Measurements from ENCODE around the gene MTX3. TPM values are rescaled to one million over a fixed set of nuclear protein-coding genes. Genes with fewer than 3 reads are reported as not detected.

Gene MTX3
- total RNA-seq, 4 donors from 2014 or later, result 19.6 to 34.0 (median 22.9) TPM

DNA sequence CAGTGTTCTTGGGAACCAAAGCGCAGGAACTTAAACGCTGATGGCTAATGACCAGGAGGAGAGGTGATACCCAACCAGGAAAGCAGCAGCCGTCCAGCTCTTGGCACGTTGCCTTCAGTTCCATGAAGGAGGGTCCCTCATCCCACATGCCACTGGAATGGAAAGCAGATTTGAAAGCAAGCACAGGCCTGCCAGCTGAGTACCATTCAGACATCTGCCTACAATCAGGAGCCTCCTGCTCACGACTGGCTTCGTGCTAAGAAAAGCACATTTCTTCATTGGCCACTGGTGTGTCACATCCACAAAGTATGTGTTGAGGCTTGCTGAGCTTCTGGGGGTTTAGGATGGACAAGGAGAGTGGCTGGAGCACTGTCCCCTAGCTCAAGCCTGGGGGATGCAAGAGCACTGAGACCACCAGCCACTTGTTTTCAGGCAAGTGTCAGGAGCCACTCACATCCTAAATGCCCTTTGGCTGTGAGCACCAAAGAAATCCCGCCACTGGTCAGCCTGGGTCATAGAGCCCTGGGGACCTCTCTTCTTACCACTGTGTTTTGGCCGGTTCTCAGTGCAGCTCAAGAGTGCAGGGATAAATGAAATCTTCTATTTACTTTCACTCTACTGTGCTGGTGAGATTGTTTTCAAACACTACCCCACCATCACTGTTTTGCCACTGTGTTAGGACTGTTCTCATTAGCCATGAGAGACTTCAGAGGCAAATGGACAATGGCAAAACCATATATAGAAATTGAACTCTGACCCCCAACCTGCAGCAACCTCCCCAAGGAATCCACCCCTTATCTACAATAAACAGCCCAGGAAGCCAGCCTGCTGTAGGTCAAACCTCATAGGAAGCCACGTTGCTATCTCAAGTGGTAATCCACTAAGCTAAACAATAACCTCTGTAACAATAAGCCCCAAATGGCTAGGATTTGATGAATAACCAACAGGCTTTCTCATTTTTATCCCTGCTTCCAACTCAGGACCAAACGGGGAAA, 58.3 kb downstream of the MTX3 start:
- TF ChIP-seq POLR2A (IDR thresholded peaks at IDR 0.05), result no peak
- TF ChIP-seq, protein P1, sequence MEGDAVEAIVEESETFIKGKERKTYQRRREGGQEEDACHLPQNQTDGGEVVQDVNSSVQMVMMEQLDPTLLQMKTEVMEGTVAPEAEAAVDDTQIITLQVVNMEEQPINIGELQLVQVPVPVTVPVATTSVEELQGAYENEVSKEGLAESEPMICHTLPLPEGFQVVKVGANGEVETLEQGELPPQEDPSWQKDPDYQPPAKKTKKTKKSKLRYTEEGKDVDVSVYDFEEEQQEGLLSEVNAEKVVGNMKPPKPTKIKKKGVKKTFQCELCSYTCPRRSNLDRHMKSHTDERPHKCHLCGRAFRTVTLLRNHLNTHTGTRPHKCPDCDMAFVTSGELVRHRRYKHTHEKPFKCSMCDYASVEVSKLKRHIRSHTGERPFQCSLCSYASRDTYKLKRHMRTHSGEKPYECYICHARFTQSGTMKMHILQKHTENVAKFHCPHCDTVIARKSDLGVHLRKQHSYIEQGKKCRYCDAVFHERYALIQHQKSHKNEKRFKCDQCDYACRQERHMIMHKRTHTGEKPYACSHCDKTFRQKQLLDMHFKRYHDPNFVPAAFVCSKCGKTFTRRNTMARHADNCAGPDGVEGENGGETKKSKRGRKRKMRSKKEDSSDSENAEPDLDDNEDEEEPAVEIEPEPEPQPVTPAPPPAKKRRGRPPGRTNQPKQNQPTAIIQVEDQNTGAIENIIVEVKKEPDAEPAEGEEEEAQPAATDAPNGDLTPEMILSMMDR (IDR thresholded peaks at IDR 0.05), result no peak
- Histone ChIP-seq H3K36me3 (no peaks in the 10 kb centered on the region), H3K27me3 (no peaks in the 10 kb centered on the region), H3K9me3 (no peaks in the 10 kb centered on the region), H3K4me1 (peaks cover 12 to 21% of the 10 kb centered on the region in 2 donors), H3K27ac (no peak overlapping the region), H3K4me3 (replicated peaks in 1 of 3) (no peak overlapping the region)
- intact Hi-C loops (cut with DNase I), result no loop called here
- WGBS, 2 donors, result 82 to 85% methylated on average over 8 to 10 of the region's 10 CpGs
- no peak for DNase-seq

DNA sequence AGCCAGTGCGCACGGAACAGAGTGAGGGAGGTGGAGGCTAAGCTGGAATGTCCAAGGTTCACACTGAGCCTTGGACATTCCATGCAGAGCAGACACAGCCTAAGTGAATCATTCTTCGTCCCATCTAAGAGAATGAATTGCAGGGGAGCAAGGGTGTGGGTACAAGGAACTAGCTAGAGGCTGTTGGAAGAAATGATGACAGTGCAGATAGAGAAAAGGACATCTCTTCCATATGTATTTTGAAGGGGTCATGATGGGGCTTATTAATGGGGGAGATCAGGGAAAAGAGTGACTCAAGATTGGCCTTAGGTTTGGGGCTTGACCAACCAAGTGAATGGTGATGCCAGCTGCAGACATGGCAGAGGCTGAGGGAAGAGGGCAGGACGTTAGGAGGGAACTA, 59.2 kb downstream of the MTX3 start:
- H3K9me3 ChIP-seq, result no peaks in the 10 kb centered on the region
- 91 to 96% methylated on average over 4 of the region's 4 CpGs for WGBS, 2 donors
- intact Hi-C loops (cut with DNase I), result no loop called here

DNA sequence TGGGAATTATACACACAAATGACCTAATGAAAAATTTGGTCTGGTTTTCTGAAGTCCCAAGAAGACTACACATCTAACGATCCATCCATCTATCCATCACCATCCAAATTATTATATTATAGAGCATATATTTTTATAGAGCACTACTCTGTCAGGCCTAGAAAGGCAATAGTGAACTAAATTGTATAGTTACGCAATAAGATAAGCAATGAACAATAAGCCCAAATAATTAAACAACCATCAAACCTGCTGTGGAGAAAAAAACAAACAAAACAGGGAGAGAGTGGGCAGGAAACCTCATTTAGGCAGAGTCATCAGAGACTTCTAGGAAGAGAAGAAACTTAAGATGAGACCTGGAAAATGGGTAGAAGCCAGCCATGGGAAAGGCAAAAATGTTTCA, 59.7 kb downstream of the MTX3 start:
- Histone ChIP-seq H3K4me1 (peaks cover 9 to 15% of the 10 kb centered on the region in 2 donors), H3K27me3 (no peaks in the 10 kb centered on the region), H3K4me3 (replicated peaks in 1 of 3) (no peak overlapping the region), H3K36me3 (no peaks in the 10 kb centered on the region), H3K27ac (no peak overlapping the region), H3K9me3 (no peaks in the 10 kb centered on the region)
- intact Hi-C loops (cut with DNase I), result no loop called here
- 93 to 97% methylated on average over 2 of the region's 2 CpGs for WGBS, 2 donors
- DNase-seq, result no peak
- TF ChIP-seq, protein P1 (IDR thresholded peaks at IDR 0.05), result no peak
- TF ChIP-seq POLR2A (IDR thresholded peaks at IDR 0.05), result no peak

More for the DNA sequence above, 59.2 kb downstream of the MTX3 start:
- no peak for DNase-seq
- H3K36me3 ChIP-seq, result no peaks in the 10 kb centered on the region
- no peak overlapping the region for H3K4me3 ChIP-seq (replicated peaks in 1 of 3)
- no peaks in the 10 kb centered on the region for H3K27me3 ChIP-seq
- TF ChIP-seq, protein P1 (IDR thresholded peaks at IDR 0.05), result no peak
- TF ChIP-seq POLR2A (IDR thresholded peaks at IDR 0.05), result no peak
- H3K4me1 ChIP-seq, result peaks cover 12 to 20% of the 10 kb centered on the region in 2 donors
- no peak overlapping the region for H3K27ac ChIP-seq

DNA sequence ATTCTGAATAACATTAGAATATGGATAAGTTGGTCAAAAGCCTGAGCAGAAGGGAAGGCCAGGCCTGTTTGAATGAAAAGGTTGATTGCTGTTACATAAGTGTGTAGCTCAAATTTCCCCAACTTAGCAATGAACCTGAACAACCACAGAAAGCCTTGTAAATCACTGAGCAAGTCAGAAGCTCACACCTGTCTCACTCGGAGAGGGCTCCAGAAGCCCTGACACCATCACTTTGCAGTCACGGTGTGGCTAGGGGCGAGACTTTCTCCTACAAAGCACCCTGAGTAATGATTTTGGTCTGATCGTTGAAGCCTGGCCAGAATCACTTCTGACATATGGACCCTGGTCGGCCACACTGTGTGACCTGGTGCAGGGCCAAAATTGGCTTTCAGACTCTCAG, 62.0 kb downstream of the MTX3 start:
- TF ChIP-seq POLR2A (IDR thresholded peaks at IDR 0.05), result no peak
- TF ChIP-seq, protein P1 (IDR thresholded peaks at IDR 0.05), result no peak
- Histone ChIP-seq H3K9me3 (no peaks in the 10 kb centered on the region), H3K27ac (no peak overlapping the region), H3K4me3 (replicated peaks in 1 of 3) (no peak overlapping the region), H3K4me1 (peaks cover 0 to 4% of the 10 kb centered on the region in 2 donors), H3K27me3 (no peaks in the 10 kb centered on the region), H3K36me3 (no peaks in the 10 kb centered on the region)
- DNase-seq, result peak; percentile 20 to 36
- intact Hi-C loops (cut with DNase I), result no loop called here
- 63 to 64% methylated on average over 5 of the region's 5 CpGs for WGBS, 2 donors

Small RNA genes lying within 50 kb of the gene (small RNA-seq; reads per million reads assigned to genes)
- not detected for gene TRMT112P2

Other genes starting within 250 kb of the MTX3 start
- gene THBS4, start 44.1 kb upstream of the MTX3 start, total RNA-seq, result 1 to 10 TPM; 2.4 to 4.5 (median 3.1) TPM

Data from thyroid gland (tissue), 4 donors.